Ovary (tissue), 9 donors: Measurements from ENCODE around the gene ENTHD1. TPM values are rescaled to one million over a fixed set of nuclear protein-coding genes. Genes with fewer than 3 reads are reported as not detected.

Experiments
- DNase-seq, 5 donors: peaks; one replicate each; pipeline ENCODE4 v3.0.0-alpha.2; 2019 to 2020
- H3K27ac ChIP-seq, 2 donors: fragments of 200-600 bp; one replicate each; pipeline versions ENCODE4 v1.5.1 to v1.8.0; 2019 to 2022
- H3K27me3 ChIP-seq: fragments of 200-600 bp; one replicate; pipeline ENCODE4 v1.8.0; 2022
- H3K36me3 ChIP-seq: fragments of 200-600 bp; sonication (generic); one replicate; pipeline ENCODE4 v1.5.1; 2019
- H3K4me1 ChIP-seq: one replicate; pipeline ENCODE4 v1.8.1; 2013; ENCODE audit warnings: mild to moderate bottlenecking, moderate library complexity; ENCODE audit not compliant: insufficient read depth
- H3K4me3 ChIP-seq: fragments of 200-600 bp; sonication (generic); one replicate; pipeline ENCODE4 v1.5.1; 2017
- H3K9me3 ChIP-seq, 2 donors: fragments of 200-600 bp in 1 of 2; sonication (generic) in 1 of 2; one replicate each; pipeline versions ENCODE4 v1.5.1 to v1.8.1; 2013 to 2019; ENCODE audit warnings: mild to moderate bottlenecking in 1 of 2, moderate library complexity in 1 of 2
- CTCF ChIP-seq, 3 donors: fragments of 450-650 bp in 2 of 3; fragments of 200-600 bp in 1 of 3; IDR thresholded peaks; one replicate each; pipeline versions ENCODE4 v1.5.1 to v1.8.0; 2016 to 2022; ENCODE audit warnings: antibody characterized with exemption in 3 of 3, mild to moderate bottlenecking in 1 of 3
- EP300 ChIP-seq: sonication (generic); formaldehyde crosslinking; IDR thresholded peaks from one replicate; pipeline ENCODE4 v1.6.1; 2017; ENCODE audit warnings: antibody characterized with exemption
- POLR2A ChIP-seq: fragments of 450-650 bp; IDR thresholded peaks from one replicate; pipeline ENCODE4 v1.6.1; 2017; ENCODE audit warnings: antibody characterized with exemption, mild to moderate bottlenecking, moderate library complexity
- WGBS, 3 donors: extraction: QIAGEN DNeasy Blood & Tissue Kit in 1 of 3; methylation state at CpG; one replicate each; pipeline versions ENCODE4 v1.1.5 to v1.1.7; 2013 to 2017; 5-methylcytosine and 5-hydroxymethylcytosine counted together
- intact Hi-C, 4 donors: fragments of 100-400 bp; cut with DNase I; formaldehyde crosslinking; loops; one replicate each; pipeline versions ENCODE4 v1.11.0 to v1.15.1; 2022 to 2023
- polyA plus RNA-seq, 2 donors: library from polyadenylated mRNA; stranded (reverse); fragments of 200-250 nt in 1 of 2; fragments of 350-450 nt in 1 of 2; fragmentation: Illumina TruSeq in 1 of 2; extraction: RNeasy Lipid Tissue Mini Kit (QIAGEN cat#74804) in 1 of 2; gene quantifications; one replicate each; pipeline ENCODE4 v1.2.3, GENCODE V29; 2013 to 2014
- total RNA-seq, 7 donors: library from RNA; depleted of rRNA in 2 of 7; stranded (reverse); fragments of >200 nt in 2 of 7; fragmentation: NEBNext Ultra II Directional in 3 of 7; extraction: Animal tissue kit (Norgen Biotek cat#: 25700) in 3 of 7; gene quantifications; one replicate each; pipeline versions ENCODE4 v1.1.0 to v1.2.4, GENCODE V29; 2016 to 2023
- donor health status: DM: no; HTN: no; CAD: no; lungs with moderate emphysema.
- donor health status: DM: no; HTN: no; CAD: no.
- donor health status: Bipolar disorder and iron deficiency.
- donor health status: DM: yes; HTN: yes; CAD: no.
- donor health status: DM: no; HTN: no; CAD: no.
- donor health status: DM: yes; HTN: yes; CAD: no.

The ENTHD1 gene
- total and polyA plus RNA-seq, 9 donors: 0.23 TPM; not detected in 8

GRCh38 chr22:39722501-39722900 is 171.1 kb downstream of the ENTHD1 start:
- no peaks in the 10 kb centered on the region for H3K9me3 ChIP-seq
- no peak for TF ChIP-seq EP300
- no peak for TF ChIP-seq CTCF (IDR thresholded peaks at IDR 0.05)
- TF ChIP-seq POLR2A: no peak
- H3K36me3 ChIP-seq: no peaks in the 10 kb centered on the region
- no peak overlapping the region for H3K4me3 ChIP-seq
- WGBS, 3 donors: 90 to 93% (median 92%) methylated on average over 4 of the region's 4 CpGs
- H3K27ac ChIP-seq: no peak overlapping the region
- intact Hi-C loops: no loop called here
- no peaks in the 10 kb centered on the region for H3K4me1 ChIP-seq
- no peaks in the 10 kb centered on the region for H3K27me3 ChIP-seq
- no peak for DNase-seq

GRCh38 chr22:39722032-39722325 is 171.6 kb downstream of the ENTHD1 start:
- Histone ChIP-seq H3K27me3 (no peaks in the 10 kb centered on the region), H3K27ac (no peak overlapping the region), H3K36me3 (no peaks in the 10 kb centered on the region), H3K9me3 (no peaks in the 10 kb centered on the region), H3K4me3 (no peak overlapping the region), H3K4me1 (no peaks in the 10 kb centered on the region)
- intact Hi-C loops: no loop called here
- no peak for TF ChIP-seq EP300
- TF ChIP-seq CTCF (IDR thresholded peaks at IDR 0.05): no peak
- no peak for TF ChIP-seq POLR2A
- 87 to 93% (median 90%) methylated on average over 6 of the region's 6 CpGs for WGBS, 3 donors
- DNase-seq: no peak

- Histone ChIP-seq H3K9me3 (no peaks in the 10 kb centered on the region), H3K27ac (no peak overlapping the region), H3K4me3 (no peak overlapping the region), H3K36me3 (no peaks in the 10 kb centered on the region), H3K4me1 (no peaks in the 10 kb centered on the region), H3K27me3 (no peaks in the 10 kb centered on the region)
- no peak for DNase-seq
- 37 to 47% (median 43%) methylated on average over 9 of the region's 9 CpGs for WGBS, 3 donors
- intact Hi-C loops: no loop called here
- TF ChIP-seq CTCF (IDR thresholded peaks at IDR 0.05) (no peak), POLR2A (no peak), EP300 (no peak)
Measured at GRCh38 chr22:39721206-39722031, 172.1 kb downstream of the ENTHD1 start.

- Histone ChIP-seq H3K9me3 (no peaks in the 10 kb centered on the region), H3K27me3 (no peaks in the 10 kb centered on the region), H3K4me3 (no peak overlapping the region), H3K36me3 (no peaks in the 10 kb centered on the region), H3K4me1 (no peaks in the 10 kb centered on the region), H3K27ac (no peak overlapping the region)
- 88 to 90% (median 89%) methylated on average over 15 of the region's 15 CpGs for WGBS, 3 donors
- intact Hi-C loops: no loop called here
- TF ChIP-seq EP300: no peak
- no peak for DNase-seq
Measured at GRCh38 chr22:39719559-39720450, 173.8 kb downstream of the ENTHD1 start.
